ENCODE results near the gene TMEM39A.

DNA sequence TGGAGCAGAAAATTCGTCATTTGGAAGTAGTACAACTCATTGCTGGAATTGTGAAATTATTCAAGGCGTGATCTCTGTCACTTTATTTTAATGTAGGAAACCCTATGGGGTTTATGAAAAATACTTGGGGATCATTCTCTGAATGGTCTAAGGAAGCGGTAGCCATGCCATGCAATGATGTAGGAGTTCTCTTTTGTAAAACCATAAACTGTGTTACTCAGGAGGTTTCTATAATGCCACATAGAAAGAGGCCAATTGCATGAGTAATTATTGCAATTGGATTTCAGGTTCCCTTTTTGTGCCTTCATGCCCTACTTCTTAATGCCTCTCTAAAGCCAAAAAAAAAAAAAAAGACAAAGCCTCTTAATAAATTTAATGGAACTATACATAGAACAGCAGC is 29.4 kb upstream of the TMEM39A start:
- TF ChIP-seq, protein P1, sequence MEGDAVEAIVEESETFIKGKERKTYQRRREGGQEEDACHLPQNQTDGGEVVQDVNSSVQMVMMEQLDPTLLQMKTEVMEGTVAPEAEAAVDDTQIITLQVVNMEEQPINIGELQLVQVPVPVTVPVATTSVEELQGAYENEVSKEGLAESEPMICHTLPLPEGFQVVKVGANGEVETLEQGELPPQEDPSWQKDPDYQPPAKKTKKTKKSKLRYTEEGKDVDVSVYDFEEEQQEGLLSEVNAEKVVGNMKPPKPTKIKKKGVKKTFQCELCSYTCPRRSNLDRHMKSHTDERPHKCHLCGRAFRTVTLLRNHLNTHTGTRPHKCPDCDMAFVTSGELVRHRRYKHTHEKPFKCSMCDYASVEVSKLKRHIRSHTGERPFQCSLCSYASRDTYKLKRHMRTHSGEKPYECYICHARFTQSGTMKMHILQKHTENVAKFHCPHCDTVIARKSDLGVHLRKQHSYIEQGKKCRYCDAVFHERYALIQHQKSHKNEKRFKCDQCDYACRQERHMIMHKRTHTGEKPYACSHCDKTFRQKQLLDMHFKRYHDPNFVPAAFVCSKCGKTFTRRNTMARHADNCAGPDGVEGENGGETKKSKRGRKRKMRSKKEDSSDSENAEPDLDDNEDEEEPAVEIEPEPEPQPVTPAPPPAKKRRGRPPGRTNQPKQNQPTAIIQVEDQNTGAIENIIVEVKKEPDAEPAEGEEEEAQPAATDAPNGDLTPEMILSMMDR (IDR thresholded peaks at IDR 0.05), result no peak
- no peak for TF ChIP-seq POLR2A (IDR thresholded peaks at IDR 0.05)

Data from Peyer's patch (tissue), 4 donors.